Neuronal stem cell (in vitro differentiated cells): Measurements from ENCODE around the gene CNTNAP2.
A peak's percentile ranks its signal among the peaks of the same experiment; 100 is the strongest.

Experiments
- DNase-seq: peaks from one replicate; pipeline ENCODE4 v3.0.0-alpha.2; 2013; ENCODE audit warnings: low spot score
- H2AFZ ChIP-seq: one replicate; pipeline ENCODE4 v1.6.1; 2013; ENCODE audit warnings: mild to moderate bottlenecking, low read length, inconsistent platforms
- H2AK5ac ChIP-seq: 2 replicates; pipeline ENCODE4 v1.6.1; 2013; ENCODE audit warnings: low read depth, mild to moderate bottlenecking, inconsistent platforms, low read length, moderate library complexity, mixed read lengths
- H2BK120ac ChIP-seq: 2 replicates; pipeline ENCODE4 v1.6.1; 2013; ENCODE audit warnings: low read depth, mild to moderate bottlenecking, inconsistent platforms, low read length, moderate library complexity, mixed read lengths
- H2BK12ac ChIP-seq: one replicate; pipeline ENCODE4 v1.6.1; 2013; ENCODE audit warnings: low read length, inconsistent platforms
- H2BK15ac ChIP-seq: 2 replicates; pipeline ENCODE4 v1.6.1; 2013; ENCODE audit warnings: mild to moderate bottlenecking, low read length, inconsistent platforms, mixed read lengths
- H2BK5ac ChIP-seq: one replicate; pipeline ENCODE4 v1.6.1; 2013; ENCODE audit warnings: inconsistent platforms, mild to moderate bottlenecking, low read length, moderate library complexity
- H3K14ac ChIP-seq: one replicate; pipeline ENCODE4 v1.6.1; 2013; ENCODE audit warnings: low read length, inconsistent platforms
- H3K18ac ChIP-seq: 2 replicates; pipeline ENCODE4 v1.6.1; 2013; ENCODE audit warnings: low read length, inconsistent platforms
- H3K23ac ChIP-seq: 2 replicates; pipeline ENCODE4 v1.6.1; 2013; ENCODE audit warnings: low read depth, mild to moderate bottlenecking, mixed read lengths, low read length, inconsistent platforms; ENCODE audit not compliant: poor library complexity
- H3K27ac ChIP-seq: replicated peaks from 3 replicates; pipeline ENCODE4 v1.5.1; 2013; ENCODE audit warnings: low read length, inconsistent platforms
- H3K27me3 ChIP-seq, 3 experiments: 2 replicates each; pipeline ENCODE4 v1.6.1; 2013; ENCODE audit warnings: low read length in 3 of 3, mild to moderate bottlenecking in 2 of 3, inconsistent platforms in 1 of 3, low read depth in 1 of 3, mixed read lengths in 1 of 3, moderate library complexity in 1 of 3; ENCODE audit not compliant: control insufficient read depth in 3 of 3, insufficient read depth in 3 of 3
- H3K36me3 ChIP-seq, 2 donors: replicated peaks in 1 of 2; 2 replicates each; pipeline ENCODE4 v1.6.1; 2013; ENCODE audit warnings: low read length in 2 of 2; ENCODE audit not compliant: control insufficient read depth in 2 of 2, insufficient read depth in 2 of 2
- H3K4ac ChIP-seq: 2 replicates; pipeline ENCODE4 v1.6.1; 2013; ENCODE audit warnings: inconsistent platforms, mild to moderate bottlenecking, low read length, moderate library complexity
- H3K4me1 ChIP-seq, 2 donors: 1 replicate in 1 of 2; 2 replicates in 1 of 2; pipeline ENCODE4 v1.6.1; 2013; ENCODE audit warnings: low read length in 2 of 2, low read depth in 1 of 2; ENCODE audit not compliant: control insufficient read depth in 2 of 2, insufficient read depth in 1 of 2
- H3K4me2 ChIP-seq: one replicate; pipeline ENCODE4 v1.6.1; 2013; ENCODE audit warnings: mild to moderate bottlenecking, low read length, inconsistent platforms; ENCODE audit not compliant: insufficient read depth, poor library complexity, severe bottlenecking
- H3K4me3 ChIP-seq, 2 donors: 2 replicates each; pipeline ENCODE4 v1.5.1; 2013; ENCODE audit warnings: low read length in 2 of 2, mild to moderate bottlenecking in 2 of 2, inconsistent platforms in 1 of 2, moderate library complexity in 1 of 2
- H3K79me1 ChIP-seq: one replicate; pipeline ENCODE4 v1.6.1; 2013; ENCODE audit warnings: low read depth, mild to moderate bottlenecking, inconsistent platforms, low read length, moderate library complexity
- H3K9ac ChIP-seq: one replicate; pipeline ENCODE4 v1.6.1; 2013; ENCODE audit warnings: mild to moderate bottlenecking, low read depth, low read length, inconsistent platforms; ENCODE audit not compliant: poor library complexity
- H3K9me3 ChIP-seq, 2 donors: replicated peaks in 1 of 2; 2 replicates each; pipeline versions ENCODE3 to v1.6.1; 2013; ENCODE audit warnings: low read length in 2 of 2, mild to moderate bottlenecking in 2 of 2, inconsistent platforms in 1 of 2, low read depth in 1 of 2, mixed read lengths in 1 of 2, moderate library complexity in 1 of 2; ENCODE audit not compliant: control insufficient read depth in 2 of 2, insufficient read depth in 1 of 2
- H4K8ac ChIP-seq: one replicate; pipeline ENCODE4 v1.6.1; 2013; ENCODE audit warnings: low read depth, mild to moderate bottlenecking, inconsistent platforms, low read length, moderate library complexity
- H4K91ac ChIP-seq: one replicate; pipeline ENCODE4 v1.6.1; 2013; ENCODE audit warnings: low read length, low read depth, mild to moderate bottlenecking, inconsistent platforms; ENCODE audit not compliant: poor library complexity
- WGBS, 2 donors: extraction: QIAGEN DNeasy Blood & Tissue Kit; methylation state at CpG; one replicate each; pipeline ENCODE4 v1.1.7; 2013; ENCODE audit warnings: missing lambda C conversion rate in 2 of 2, mixed read lengths in 1 of 2; ENCODE audit not compliant: insufficient read length in 2 of 2, insufficient replicate concordance in 1 of 2; ENCODE audit errors: extremely low coverage in 2 of 2; 5-methylcytosine and 5-hydroxymethylcytosine counted together

CNTNAP2 gene

GRCh38 chr7:147089051-147089461 is 972.5 kb downstream of the CNTNAP2 start:
- Histone ChIP-seq H3K14ac (no peak overlapping the region), H3K9ac (no peak overlapping the region), H3K4ac (no peak overlapping the region)

GRCh38 chr7:147089608-147090007 is 973.0 kb downstream of the CNTNAP2 start:
- Histone ChIP-seq H3K9ac (no peak overlapping the region), H4K91ac (no peak overlapping the region), H3K14ac (no peak overlapping the region), H3K27me3 (no peaks in the 10 kb centered on the region), H3K4ac (no peak overlapping the region), H3K4me2 (no peak overlapping the region), H3K36me3 (no peaks in the 10 kb centered on the region), H3K27ac (no peak overlapping the region), H3K79me1 (no peaks in the 10 kb centered on the region), H2AK5ac (no peak overlapping the region), H2AFZ (no peak overlapping the region), H2BK120ac (no peak overlapping the region), H2BK12ac (no peak overlapping the region), H3K23ac (no peak overlapping the region), H3K9me3 (no peaks in the 10 kb centered on the region), H3K18ac (no peak overlapping the region), H3K4me3 (no peak overlapping the region), H3K4me1 (peaks cover 0 to 3% of the 10 kb centered on the region in 2 donors), H2BK5ac (no peak overlapping the region), H4K8ac (no peak overlapping the region), H2BK15ac (no peak overlapping the region)
- DNase-seq: no peak
- WGBS, 2 donors: no CpG with 5 or more reads among the region's 1 CpG

More at GRCh38 chr7:147089051-147089461, 972.5 kb downstream of the CNTNAP2 start:
- Histone ChIP-seq H4K91ac (no peak overlapping the region), H3K4me3 (no peak overlapping the region), H3K23ac (no peak overlapping the region), H2AFZ (no peak overlapping the region), H3K18ac (no peak overlapping the region), H2BK12ac (no peak overlapping the region), H3K4me1 (peaks cover 0 to 3% of the 10 kb centered on the region in 2 donors), H2BK5ac (no peak overlapping the region), H2BK120ac (no peak overlapping the region), H3K36me3 (no peaks in the 10 kb centered on the region), H3K9me3 (no peaks in the 10 kb centered on the region), H3K79me1 (no peaks in the 10 kb centered on the region), H2AK5ac (no peak overlapping the region), H3K4me2 (no peak overlapping the region), H4K8ac (no peak overlapping the region), H2BK15ac (no peak overlapping the region), H3K27me3 (no peaks in the 10 kb centered on the region), H3K27ac (no peak overlapping the region)
- peak; percentile 3 for DNase-seq
- no CpG with 5 or more reads among the region's 4 CpGs for WGBS, 2 donors

- H2BK15ac ChIP-seq: no peak overlapping the region
- H2BK5ac ChIP-seq: no peak overlapping the region
- H4K91ac ChIP-seq: no peak overlapping the region
- no peak overlapping the region for H2AK5ac ChIP-seq
- no peak for DNase-seq
- H3K23ac ChIP-seq: no peak overlapping the region
- WGBS, 2 donors: no CpG with 5 or more reads among the region's 2 CpGs
- H3K9me3 ChIP-seq: no peaks in the 10 kb centered on the region
- H2BK120ac ChIP-seq: no peak overlapping the region
- no peak overlapping the region for H2AFZ ChIP-seq
- no peak overlapping the region for H3K27ac ChIP-seq
- no peak overlapping the region for H3K9ac ChIP-seq
- H3K14ac ChIP-seq: no peak overlapping the region
- no peak overlapping the region for H3K18ac ChIP-seq
- no peak overlapping the region for H2BK12ac ChIP-seq
- no peak overlapping the region for H4K8ac ChIP-seq
- H3K36me3 ChIP-seq: no peaks in the 10 kb centered on the region
- no peaks in the 10 kb centered on the region for H3K27me3 ChIP-seq
- no peak overlapping the region for H3K4me2 ChIP-seq
- H3K79me1 ChIP-seq: no peaks in the 10 kb centered on the region
- no peak overlapping the region for H3K4me3 ChIP-seq
- H3K4me1 ChIP-seq: no peaks in the 10 kb centered on the region
- no peak overlapping the region for H3K4ac ChIP-seq
These were observed 980.0 kb downstream of the CNTNAP2 start for GRCh38 chr7:147096629-147097028.

- Histone ChIP-seq H3K4me1 (no peaks in the 10 kb centered on the region), H3K18ac (no peak overlapping the region), H3K4ac (no peak overlapping the region), H2BK5ac (no peak overlapping the region), H3K9ac (no peak overlapping the region), H3K4me3 (no peak overlapping the region), H4K8ac (no peak overlapping the region), H3K23ac (no peak overlapping the region), H3K14ac (no peak overlapping the region), H3K27ac (no peak overlapping the region), H3K4me2 (no peak overlapping the region), H3K79me1 (no peaks in the 10 kb centered on the region), H2BK120ac (no peak overlapping the region), H2BK12ac (no peak overlapping the region), H2BK15ac (no peak overlapping the region), H3K9me3 (no peaks in the 10 kb centered on the region), H3K27me3 (no peaks in the 10 kb centered on the region), H2AK5ac (no peak overlapping the region), H3K36me3 (no peaks in the 10 kb centered on the region), H2AFZ (no peak overlapping the region), H4K91ac (no peak overlapping the region)
- DNase-seq: no peak
- WGBS, 2 donors: no CpG with 5 or more reads among the region's 2 CpGs
These were observed 986.6 kb downstream of the CNTNAP2 start for GRCh38 chr7:147103224-147103623.
